H1 (cell line): ENCODE results near the gene PTBP3. TPM values are rescaled to one million over a fixed set of nuclear protein-coding genes. Genes with fewer than 3 reads are reported as not detected.

Experiments
- CTCF ChIA-PET: fragments of 300-600 bp; sonication (Branson Sonifier 250); formaldehyde crosslinking; loops from one replicate; lab custom pipeline; 2021; ENCODE audit not compliant: partially characterized antibody; lab: Charles Lee
- POLR2A ChIA-PET: fragments of 300-600 bp; sonication (Branson Sonifier 250); formaldehyde crosslinking; loops from one replicate; lab custom pipeline; 2021; ENCODE audit warnings: inconsistent platforms; ENCODE audit not compliant: partially characterized antibody; lab: Charles Lee
- DNase-seq, 2 experiments: peaks; one replicate each; pipeline versions ENCODE4 v3.0.0 to v3.0.0-alpha.2; 2010 to 2022; ENCODE audit warnings: low spot score in 2 of 2, low read depth in 1 of 2, mixed read lengths in 1 of 2
- FAIRE-seq: peaks from 2 replicates; lab custom pipeline; 2011; peaks lifted over from hg19 to GRCh38; lab: Jason Lieb, UNC
- H2AFZ ChIP-seq: 2 replicates; pipeline ENCODE4 v1.8.1; 2012; ENCODE audit warnings: low read length, inconsistent platforms
- H2AK5ac ChIP-seq: 2 replicates; pipeline ENCODE4 v1.6.1; 2013; ENCODE audit warnings: low read depth, low read length
- H2BK120ac ChIP-seq: replicated peaks from 2 replicates; pipeline ENCODE3; 2013; ENCODE audit warnings: low read depth, low read length, inconsistent platforms
- H2BK12ac ChIP-seq: 2 replicates; pipeline ENCODE4 v1.6.1; 2013; ENCODE audit warnings: low read depth, low read length
- H2BK15ac ChIP-seq: 2 replicates; pipeline ENCODE4 v1.6.1; 2013; ENCODE audit warnings: low read length
- H2BK20ac ChIP-seq: 2 replicates; pipeline ENCODE4 v1.6.1; 2013; ENCODE audit warnings: low read length
- H2BK5ac ChIP-seq: 2 replicates; pipeline ENCODE4 v1.6.1; 2013; ENCODE audit warnings: low read depth, low read length
- H3K14ac ChIP-seq: 2 replicates; pipeline ENCODE4 v1.6.1; 2013; ENCODE audit warnings: inconsistent platforms; ENCODE audit not compliant: insufficient read length
- H3K18ac ChIP-seq: 2 replicates; pipeline ENCODE4 v1.6.1; 2013; ENCODE audit warnings: low read length; ENCODE audit errors: extremely low read depth
- H3K23ac ChIP-seq: 2 replicates; pipeline ENCODE4 v1.6.1; 2013; ENCODE audit warnings: inconsistent platforms; ENCODE audit not compliant: insufficient read length
- H3K23me2 ChIP-seq: 2 replicates; pipeline ENCODE4 v1.6.1; 2013; ENCODE audit warnings: low read depth, low read length
- H3K27ac ChIP-seq: 2 replicates; pipeline ENCODE4 v1.6.1; 2011; ENCODE audit warnings: low read depth, low read length, inconsistent platforms
- H3K27me3 ChIP-seq, 4 experiments: replicated peaks in 1 of 4; 1 replicate in 1 of 4; 2 replicates in 3 of 4; pipeline versions ENCODE4 v1.6.1 to v1.8.1; 2011 to 2013; ENCODE audit warnings: low read length in 3 of 4, mild to moderate bottlenecking in 3 of 4, inconsistent platforms in 2 of 4, mixed read lengths in 2 of 4, moderate library complexity in 1 of 4; ENCODE audit not compliant: control insufficient read depth in 3 of 4, insufficient read depth in 3 of 4; ENCODE audit errors: extremely low read depth in 1 of 4
- H3K36me3 ChIP-seq, 4 experiments: 2 replicates each; pipeline versions ENCODE4 v1.6.1 to v1.8.1; 2011 to 2013; ENCODE audit warnings: mild to moderate bottlenecking in 4 of 4, low read length in 3 of 4, moderate library complexity in 2 of 4, control low read depth in 1 of 4, inconsistent platforms in 1 of 4; ENCODE audit not compliant: insufficient read depth in 4 of 4, control insufficient read depth in 2 of 4
- H3K4ac ChIP-seq: replicated peaks from 2 replicates; pipeline ENCODE3; 2013; ENCODE audit warnings: low read length, low read depth, mixed read lengths, inconsistent platforms; ENCODE audit not compliant: insufficient read length
- H3K4me1 ChIP-seq, 4 experiments: replicated peaks in 1 of 4; 1 replicate in 1 of 4; 2 replicates in 3 of 4; pipeline versions ENCODE4 v1.6.1 to v1.8.1; 2011 to 2013; ENCODE audit warnings: low read length in 3 of 4, inconsistent platforms in 2 of 4, mixed read lengths in 1 of 4; ENCODE audit not compliant: insufficient read depth in 4 of 4, control insufficient read depth in 3 of 4
- H3K4me2 ChIP-seq, 2 experiments: 2 replicates each; pipeline versions ENCODE4 v1.6.1 to v1.8.1; 2011 to 2013; ENCODE audit warnings: low read depth in 2 of 2, low read length in 2 of 2, control low read depth in 1 of 2, inconsistent platforms in 1 of 2, mild to moderate bottlenecking in 1 of 2; ENCODE audit not compliant: insufficient read depth in 1 of 2
- H3K4me3 ChIP-seq, 4 experiments: fragments of 200-600, 300-600 bp in 1 of 4; sonication (generic), shearing (Covaris generic), sonication (Bioruptor Twin) in 1 of 4; 2 replicates each; pipeline versions ENCODE4 v1.5.1 to v1.8.1; 2011 to 2016; ENCODE audit warnings: low read length in 4 of 4, low read depth in 3 of 4, control low read depth in 2 of 4, inconsistent platforms in 2 of 4, mild to moderate bottlenecking in 2 of 4, mixed read lengths in 1 of 4, moderate library complexity in 1 of 4; ENCODE audit not compliant: insufficient read depth in 2 of 4; ENCODE audit errors: extremely low read depth in 1 of 4
- H3K56ac ChIP-seq: replicated peaks from 2 replicates; pipeline ENCODE3; 2013; ENCODE audit warnings: low read depth, mild to moderate bottlenecking, mixed read lengths, low read length, inconsistent platforms; ENCODE audit not compliant: insufficient read length
- H3K79me1 ChIP-seq: 2 replicates; pipeline ENCODE4 v1.6.1; 2013; ENCODE audit warnings: low read depth, low read length, control low read depth
- H3K79me2 ChIP-seq, 2 experiments: 2 replicates each; pipeline versions ENCODE4 v1.6.1 to v1.8.1; 2012 to 2013; ENCODE audit warnings: low read length in 2 of 2, mild to moderate bottlenecking in 2 of 2, inconsistent platforms in 1 of 2; ENCODE audit not compliant: insufficient read depth in 2 of 2, control insufficient read depth in 1 of 2
- H3K9ac ChIP-seq, 4 experiments: replicated peaks in 1 of 4; 1 replicate in 1 of 4; 2 replicates in 3 of 4; pipeline versions ENCODE4 v1.6.1 to v1.8.1; 2011 to 2013; ENCODE audit warnings: low read depth in 3 of 4, low read length in 3 of 4, control low read depth in 2 of 4, mild to moderate bottlenecking in 2 of 4, moderate library complexity in 2 of 4, inconsistent platforms in 1 of 4; ENCODE audit errors: extremely low read depth in 1 of 4
- H3K9me3 ChIP-seq, 2 experiments: 2 replicates each; pipeline versions ENCODE4 v1.6.1 to v1.8.1; 2012 to 2013; ENCODE audit warnings: mild to moderate bottlenecking in 2 of 2, moderate library complexity in 2 of 2, control low read depth in 1 of 2, inconsistent platforms in 1 of 2, low read depth in 1 of 2, low read length in 1 of 2, mixed read lengths in 1 of 2; ENCODE audit not compliant: insufficient read depth in 2 of 2
- H4K20me1 ChIP-seq, 2 experiments: replicated peaks in 1 of 2; 2 replicates each; pipeline versions ENCODE3 to v1.8.1; 2011 to 2013; ENCODE audit warnings: inconsistent platforms in 2 of 2, low read length in 2 of 2, mild to moderate bottlenecking in 1 of 2; ENCODE audit not compliant: insufficient read depth in 2 of 2, control insufficient read depth in 1 of 2
- H4K5ac ChIP-seq: 2 replicates; pipeline ENCODE4 v1.6.1; 2013; ENCODE audit warnings: low read length, low read depth, mixed read lengths, inconsistent platforms; ENCODE audit not compliant: insufficient read length
- H4K8ac ChIP-seq: 2 replicates; pipeline ENCODE4 v1.8.0; 2013; ENCODE audit warnings: mild to moderate bottlenecking, moderate library complexity, low read length, inconsistent platforms; ENCODE audit not compliant: insufficient read depth; ENCODE audit errors: extremely low read depth
- H4K91ac ChIP-seq: replicated peaks from 2 replicates; pipeline ENCODE3; 2013; ENCODE audit warnings: low read length, mixed read lengths, inconsistent platforms; ENCODE audit not compliant: insufficient read length
- CTBP2 ChIP-seq: IDR thresholded peaks from 2 replicates; pipeline ENCODE4 v1.7.0; 2011; ENCODE audit warnings: borderline replicate concordance, mild to moderate bottlenecking, moderate library complexity, mixed read lengths, low read length; ENCODE audit not compliant: insufficient read depth, insufficient read length
- GTF2F1 ChIP-seq: IDR thresholded peaks from 2 replicates; pipeline ENCODE4 v1.6.1; 2012; ENCODE audit warnings: low read depth, low read length, improper control_type of control experiment, borderline replicate concordance
- KDM4A ChIP-seq: IDR thresholded peaks from one replicate; pipeline ENCODE4 v1.7.1; 2012; ENCODE audit warnings: low read depth, mild to moderate bottlenecking, moderate library complexity, low read length, inconsistent platforms; ENCODE audit not compliant: severe bottlenecking
- KDM5A ChIP-seq: fragments of 200-600 bp; IDR thresholded peaks from 2 replicates; pipeline ENCODE4 v1.7.1; 2012; ENCODE audit warnings: mild to moderate bottlenecking, low read length, inconsistent platforms, mixed read lengths
- MAX ChIP-seq: IDR thresholded peaks from 2 replicates; pipeline ENCODE4 v1.6.1; 2012; ENCODE audit warnings: inconsistent platforms
- POLR2A ChIP-seq, 2 experiments: IDR thresholded peaks; 1 replicate in 1 of 2; 2 replicates in 1 of 2; pipeline ENCODE4 v1.6.1; 2011; ENCODE audit warnings: low read depth in 2 of 2, low read length in 2 of 2, mild to moderate bottlenecking in 2 of 2; ENCODE audit errors: control extremely low read depth in 1 of 2
- SIRT6 ChIP-seq: IDR thresholded peaks from one replicate; pipeline ENCODE4 v1.7.1; 2012; ENCODE audit warnings: low read length, inconsistent platforms
- SP2 ChIP-seq: IDR thresholded peaks from 2 replicates; pipeline ENCODE4 v1.6.1; 2012; ENCODE audit warnings: mild to moderate bottlenecking, low read length, inconsistent platforms
- SUZ12 ChIP-seq: fragments of 200-600 bp; sonication (generic); IDR thresholded peaks from 2 replicates; pipeline ENCODE4 v1.6.1; 2012; ENCODE audit warnings: mild to moderate bottlenecking, inconsistent platforms, low read length, moderate library complexity, mixed read lengths
- TAF1 ChIP-seq: IDR thresholded peaks from 2 replicates; pipeline ENCODE4 v1.6.1; 2011; ENCODE audit warnings: mild to moderate bottlenecking, low read depth, low read length
- ZNF274 ChIP-seq: IDR thresholded peaks from 2 replicates; pipeline ENCODE4 v1.7.0; 2012; ENCODE audit warnings: low read length, borderline replicate concordance; ENCODE audit errors: extremely low read depth
- WGBS, 2 experiments: shearing (Covaris generic) in 1 of 2; methylation state at CpG; one replicate each; pipeline versions ENCODE4 v1.1.6 to v1.1.7; 2013 to 2015; ENCODE audit warnings: low lambda C conversion rate in 2 of 2, mixed read lengths in 2 of 2, inconsistent platforms in 1 of 2, low coverage in 1 of 2, missing lambda C conversion rate in 1 of 2; ENCODE audit not compliant: insufficient replicate concordance in 2 of 2, insufficient coverage in 1 of 2, insufficient read length in 1 of 2; ENCODE audit errors: extremely low coverage in 1 of 2, missing lambda C conversion rate in 1 of 2; 5-methylcytosine and 5-hydroxymethylcytosine counted together
- polyA plus RNA-seq, 7 experiments: library from polyadenylated mRNA; depleted of rRNA in 3 of 7; stranded (reverse) in 5 of 7; unstranded in 2 of 7; fragments of >200 nt in 5 of 7; fragments of 200-250 nt in 2 of 7; gene quantifications; 1 replicate in 5 of 7; 2 replicates in 1 of 7; 4 replicates in 1 of 7; pipeline versions ENCODE4 v1.2.1 to v1.2.3, GENCODE V29; 2011 to 2013; ENCODE audit warnings: missing spikeins in 2 of 7, mixed read lengths in 2 of 7
- total RNA-seq: library from RNA; stranded (reverse); fragmentation: NEBNext Ultra II Directional; extraction: Animal tissue kit (Norgen Biotek cat#: 25700); gene quantifications from 2 replicates; pipeline ENCODE4 v1.2.1, GENCODE V29; 2021
- TF ChIP-seq, protein P1 (sequence below): IDR thresholded peaks from 2 replicates; pipeline ENCODE4 v1.6.1; 2011; ENCODE audit warnings: low read length, improper control_type of control experiment

Gene PTBP3
- total and polyA plus RNA-seq, 2 of the 8 experiments (the other 6 are each of a cell fraction or from before 2014, with no cell fraction given), result 51.0 to 124 TPM

- H3K27ac ChIP-seq, result no peak overlapping the region
- H4K20me1 ChIP-seq, result peaks cover 0 to 2% of the 10 kb centered on the region in 2 experiments
- H3K4ac ChIP-seq, result no peak overlapping the region
- TF ChIP-seq SIRT6 (no peak), SP2 (no peak), GTF2F1 (no peak), ZNF274 (no peak), KDM5A (no peak), TAF1 (no peak), POLR2A (IDR thresholded peaks at IDR 0.05; ENCODE audit: control extremely low read depth in 1 of 2, low read depth in 2 of 2, low read length in 2 of 2) (no peak), KDM4A (no peak), MAX (no peak), SUZ12 (no peak), CTBP2 (no peak)
- TF ChIP-seq, protein P1, sequence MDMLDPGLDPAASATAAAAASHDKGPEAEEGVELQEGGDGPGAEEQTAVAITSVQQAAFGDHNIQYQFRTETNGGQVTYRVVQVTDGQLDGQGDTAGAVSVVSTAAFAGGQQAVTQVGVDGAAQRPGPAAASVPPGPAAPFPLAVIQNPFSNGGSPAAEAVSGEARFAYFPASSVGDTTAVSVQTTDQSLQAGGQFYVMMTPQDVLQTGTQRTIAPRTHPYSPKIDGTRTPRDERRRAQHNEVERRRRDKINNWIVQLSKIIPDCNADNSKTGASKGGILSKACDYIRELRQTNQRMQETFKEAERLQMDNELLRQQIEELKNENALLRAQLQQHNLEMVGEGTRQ, result no peak
- no peaks in the 10 kb centered on the region for H3K36me3 ChIP-seq
- H3K79me1 ChIP-seq, result no peaks in the 10 kb centered on the region
- no peak overlapping the region for H3K4me2 ChIP-seq
- H2BK5ac ChIP-seq, result no peak overlapping the region
- H3K4me1 ChIP-seq, result no peaks in the 10 kb centered on the region; a peak in 1 of 7 replicates
- no peak for FAIRE-seq
- no peaks in the 10 kb centered on the region for H3K23me2 ChIP-seq
- no peak overlapping the region for H2AFZ ChIP-seq
- H3K9ac ChIP-seq, result no peak overlapping the region
- H3K18ac ChIP-seq, result no peak overlapping the region
- CTCF ChIA-PET, result no interaction called here
- no peaks in the 10 kb centered on the region for H3K27me3 ChIP-seq
- no peak overlapping the region for H4K5ac ChIP-seq
- H3K79me2 ChIP-seq, result no peaks in the 10 kb centered on the region
- 93% methylated on average over 2 of the region's 2 CpGs; no CpG with 5 or more reads in 1 of the 2 experiments for WGBS, 2 experiments
- POLR2A ChIA-PET, result interaction anchor here (0.5 kb wide), 1 partner anchor 114 kb away, joined by 3 read pairs; no protein-coding TSS in a partner anchor
- H2BK120ac ChIP-seq, result no peak overlapping the region
- H3K14ac ChIP-seq, result no peak overlapping the region
- H3K23ac ChIP-seq, result no peak overlapping the region
- no peak overlapping the region for H3K56ac ChIP-seq
- no peak overlapping the region for H4K8ac ChIP-seq
- H3K4me3 ChIP-seq, result no peak overlapping the region
- no peak for DNase-seq
- H2BK20ac ChIP-seq, result no peak overlapping the region
- H2AK5ac ChIP-seq, result no peak overlapping the region
- no peak overlapping the region for H2BK15ac ChIP-seq
- no peak overlapping the region for H2BK12ac ChIP-seq
- H4K91ac ChIP-seq, result no peak overlapping the region
- no peaks in the 10 kb centered on the region for H3K9me3 ChIP-seq
Observed at GRCh38 chr9:112241491-112241890, 91.9 kb downstream of the PTBP3 start.
